GM19043 (cell line): ENCODE data around the gene ANTXR2.
"Not testable (repeated sequence)": the region's sequence is repeated elsewhere in the genome, so short reads cannot be mapped to it uniquely, and the experiment has no call there.

Experiments
- ATAC-seq: cut with Tn5 transposase; IDR thresholded peaks from one replicate; pipeline ENCODE4 v1.9.1; 2021; ENCODE audit warnings: low read depth; ENCODE audit not compliant: unreplicated experiment

ANTXR2 gene

DNA sequence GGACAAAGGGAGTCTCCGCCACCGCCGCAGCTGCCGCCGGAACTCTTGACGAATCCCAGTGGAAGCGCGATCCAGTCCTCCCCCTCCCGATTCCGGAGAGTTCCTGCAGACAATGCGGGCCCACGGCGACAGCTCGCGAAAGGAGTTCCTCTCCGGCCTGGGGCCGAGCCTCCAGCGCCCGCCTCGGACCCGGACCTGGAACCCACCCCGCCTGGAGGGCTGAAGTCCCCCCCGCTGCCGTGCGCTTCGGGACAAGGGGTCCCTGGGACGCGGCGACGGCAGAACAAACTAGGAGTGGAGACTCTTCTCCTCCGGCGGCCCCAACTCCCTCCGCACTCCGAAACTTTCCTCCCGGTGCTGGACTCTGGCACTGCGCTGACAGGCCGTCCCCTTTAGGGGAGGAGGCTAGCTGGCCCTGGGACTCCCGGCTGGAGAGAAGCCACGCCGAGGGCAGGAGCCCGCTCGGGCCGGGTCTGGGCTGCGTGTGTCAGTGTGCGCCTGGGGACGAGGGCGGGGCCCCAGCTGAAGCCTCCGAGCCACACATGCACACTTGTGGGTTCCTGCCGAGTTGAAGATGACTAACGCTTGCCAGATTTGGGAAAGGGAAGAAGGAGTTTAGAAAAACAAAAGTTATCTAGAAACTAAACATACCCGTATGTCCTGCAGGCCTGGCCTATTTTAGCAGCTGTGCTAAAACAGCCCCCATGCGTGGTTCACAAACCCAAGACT, at the start of gene ANTXR2:
Gene ANTXR2 (minus strand): TSS at position 486 of the 729 bp plus-strand sequence. CDS start 669 bp downstream, outside the sequence.
- ATAC-seq: peak; percentile 52

DNA sequence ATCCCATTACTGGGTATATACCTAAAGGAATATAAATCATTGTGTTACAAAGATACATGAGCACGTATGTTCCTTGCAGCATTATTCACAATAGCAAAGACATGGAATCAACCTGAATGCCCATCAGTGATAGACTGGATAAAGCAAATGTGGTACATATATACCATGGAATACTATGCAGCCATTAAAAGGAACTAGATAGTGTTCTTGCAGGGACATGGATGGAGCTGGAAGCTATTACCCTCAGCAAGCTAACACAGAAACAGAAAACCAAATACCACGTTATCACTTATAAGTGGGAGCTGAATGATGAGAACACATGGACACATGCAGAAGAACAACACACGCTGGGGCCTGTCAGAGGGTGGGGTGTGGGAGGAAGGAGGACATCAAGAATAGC, 48.8 kb upstream of the ANTXR2 start:
- not testable (repeated sequence) for ATAC-seq

DNA sequence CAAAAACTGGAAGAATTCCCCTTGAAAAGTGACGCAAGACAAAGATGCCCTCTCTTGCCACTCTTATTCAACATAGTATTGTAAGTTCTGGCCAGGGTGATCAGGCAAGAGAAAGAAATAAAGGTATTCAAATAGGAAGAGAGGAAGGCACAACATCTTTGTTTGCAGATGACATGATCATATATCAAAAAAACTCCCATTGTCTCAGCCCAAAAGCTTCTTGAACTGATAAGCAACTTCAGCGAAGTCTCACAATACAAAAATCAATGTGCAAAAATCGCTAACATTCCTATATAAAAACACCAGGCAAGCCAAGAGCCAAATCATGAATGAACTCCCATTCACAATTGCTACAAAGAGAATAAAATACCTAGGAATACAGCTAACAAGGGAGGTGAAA, 46.6 kb upstream of the ANTXR2 start:
- ATAC-seq: not testable (repeated sequence)

- ATAC-seq: no peak
These were observed 43.5 kb upstream of the ANTXR2 start for GRCh38 chr4:80116516-80116915.

- no peak for ATAC-seq
These were observed 42.5 kb upstream of the ANTXR2 start for GRCh38 chr4:80115368-80116181.

DNA sequence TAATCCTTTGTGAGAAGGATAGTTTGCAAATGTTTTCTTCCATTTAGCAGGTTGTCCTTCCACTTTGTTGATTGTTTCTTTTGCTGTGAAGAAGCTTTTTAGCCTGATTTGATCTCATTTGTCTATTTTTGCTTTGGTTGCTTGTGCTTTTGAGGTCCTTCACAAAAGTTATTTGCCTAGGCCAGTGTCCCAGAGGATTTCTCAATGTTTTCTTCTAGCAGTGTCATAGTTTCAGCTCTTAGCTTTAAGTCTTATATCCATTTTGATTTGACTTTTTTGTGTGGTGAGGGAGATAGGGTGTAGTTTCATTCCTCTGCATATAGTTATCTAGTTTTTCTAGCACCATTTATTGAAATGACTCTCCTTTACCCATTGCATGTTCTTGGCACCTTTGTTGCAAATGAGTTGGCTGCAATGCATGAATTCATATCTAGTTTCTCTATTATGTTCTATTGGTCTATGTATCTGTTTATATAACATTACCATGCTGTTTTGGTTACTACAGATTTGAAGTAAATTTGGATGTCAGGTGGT, 41.8 kb upstream of the ANTXR2 start:
- ATAC-seq: no peak

DNA sequence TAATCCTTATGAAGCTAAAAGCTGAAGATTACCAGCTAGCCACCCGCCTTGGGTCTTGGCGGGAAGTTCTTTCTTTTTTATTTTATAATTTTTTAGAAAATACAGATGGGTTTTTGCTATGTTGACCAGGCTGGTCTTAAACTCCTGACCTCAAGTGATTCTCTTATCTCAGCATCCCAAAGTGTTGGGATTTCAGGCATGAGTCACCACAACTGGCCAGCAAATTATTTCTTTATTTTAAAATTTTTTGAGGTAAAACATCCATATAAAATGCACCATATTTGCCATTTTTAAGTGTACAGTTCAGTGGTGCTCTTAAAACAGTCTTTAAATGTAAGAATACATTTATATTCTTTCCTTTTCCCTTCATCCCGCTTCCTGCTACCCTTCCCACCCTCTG, 40.6 kb upstream of the ANTXR2 start:
- ATAC-seq: no peak

- no peak for ATAC-seq
These were observed 39.2 kb upstream of the ANTXR2 start for GRCh38 chr4:80112236-80112635.

- no peak for ATAC-seq
These were observed 38.2 kb upstream of the ANTXR2 start for GRCh38 chr4:80111276-80111675.

DNA sequence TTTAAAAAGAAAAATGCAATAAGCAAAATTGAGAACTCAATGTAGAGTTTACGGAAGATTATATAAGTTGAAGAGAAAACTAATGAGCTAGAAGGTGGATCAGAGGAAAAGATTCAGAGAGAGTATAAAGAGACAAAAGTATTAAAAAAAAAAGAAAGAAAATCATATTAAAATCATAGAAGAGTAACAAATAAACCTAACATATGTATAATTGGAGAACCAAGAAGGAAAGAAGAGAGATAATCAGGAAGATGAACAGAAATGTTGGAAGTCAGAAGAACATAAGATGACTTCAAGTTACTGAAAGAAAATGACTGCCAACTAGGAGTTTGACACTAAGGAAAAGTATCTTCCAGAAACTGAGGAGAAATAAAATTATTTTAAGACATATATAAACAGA, 34.3 kb upstream of the ANTXR2 start:
- ATAC-seq: no peak

DNA sequence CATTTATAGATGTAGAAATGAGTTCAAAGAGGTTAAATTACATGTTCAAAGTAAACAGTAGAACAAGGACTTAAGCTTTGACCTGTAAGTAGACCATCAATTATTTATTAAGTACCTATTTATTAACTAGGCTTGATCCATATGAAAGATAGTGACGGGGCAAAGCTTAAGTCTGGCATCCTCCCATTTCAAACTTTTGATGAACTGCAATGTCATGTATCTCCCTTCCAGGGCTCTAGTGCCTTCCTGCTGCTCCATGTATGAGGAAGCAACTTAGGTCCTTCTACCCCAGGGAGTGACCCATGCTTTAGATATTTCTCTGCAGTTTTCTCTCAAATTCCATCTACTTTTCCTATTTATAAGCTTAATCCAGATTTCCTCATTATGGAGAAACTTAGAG, 31.9 kb upstream of the ANTXR2 start:
- ATAC-seq: no peak

- ATAC-seq: no peak
These were observed 30.6 kb upstream of the ANTXR2 start for GRCh38 chr4:80103629-80104028.

GRCh38 chr4:80101792-80102116, 28.7 kb upstream of the ANTXR2 start:
- ATAC-seq: no peak

GRCh38 chr4:80101071-80101791, 28.2 kb upstream of the ANTXR2 start:
- no peak for ATAC-seq

- no peak for ATAC-seq
These were observed 26.6 kb upstream of the ANTXR2 start for GRCh38 chr4:80099671-80100070.

DNA sequence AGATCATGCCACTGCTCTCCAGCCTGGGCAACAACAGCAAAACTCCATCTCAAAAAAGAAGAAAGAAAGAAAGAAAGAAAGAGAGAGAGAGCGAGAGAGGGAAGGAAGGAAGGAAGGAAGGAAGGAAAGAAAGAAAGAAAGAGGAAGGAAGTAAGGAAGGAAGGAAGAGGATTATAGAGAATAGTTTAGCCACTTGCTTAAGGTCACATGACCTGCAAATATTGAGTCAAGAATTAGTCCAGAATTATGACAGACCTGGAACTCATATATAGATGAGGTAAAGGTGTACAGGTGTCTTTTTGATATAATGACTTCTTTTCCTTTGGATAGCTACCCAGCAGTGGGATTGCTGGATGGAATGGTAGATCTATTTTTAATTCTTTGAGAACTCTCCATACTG, 25.6 kb upstream of the ANTXR2 start:
- no peak for ATAC-seq

GRCh38 chr4:80097400-80098177, 24.6 kb upstream of the ANTXR2 start:
- no peak for ATAC-seq

DNA sequence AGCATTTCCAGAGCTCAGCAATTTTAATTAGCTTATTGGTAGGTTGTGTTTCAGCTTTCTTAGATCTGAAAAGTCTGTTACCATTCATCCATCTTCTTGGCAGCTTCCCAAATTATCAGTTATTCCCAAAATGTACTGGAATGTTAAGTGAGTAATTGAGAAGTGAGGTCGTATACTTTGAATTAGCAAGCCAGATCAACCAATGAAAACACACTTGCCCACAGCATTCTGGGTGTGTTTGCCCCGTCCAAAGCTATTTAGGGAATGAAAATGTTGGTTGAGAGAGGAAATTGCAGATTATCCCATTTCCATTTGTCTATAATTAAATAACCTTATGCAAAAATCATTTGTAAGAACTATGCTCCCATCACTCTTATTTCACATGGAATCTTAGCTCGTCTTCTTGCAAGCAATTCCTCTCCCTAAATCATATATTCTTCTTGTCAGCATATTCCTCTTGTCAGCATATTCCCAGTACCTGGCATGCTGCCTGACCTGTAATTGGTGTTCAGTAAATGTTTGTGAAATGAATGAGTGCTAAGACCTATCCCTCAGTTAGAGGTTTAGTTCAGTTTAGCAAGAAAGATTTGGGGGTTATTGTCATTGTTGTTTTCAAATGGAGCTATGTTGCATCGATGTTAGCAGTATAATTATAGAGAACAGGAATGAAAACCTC, 23.3 kb upstream of the ANTXR2 start:
- ATAC-seq: no peak

GRCh38 chr4:80094191-80094590, 21.2 kb upstream of the ANTXR2 start:
- no peak for ATAC-seq

DNA sequence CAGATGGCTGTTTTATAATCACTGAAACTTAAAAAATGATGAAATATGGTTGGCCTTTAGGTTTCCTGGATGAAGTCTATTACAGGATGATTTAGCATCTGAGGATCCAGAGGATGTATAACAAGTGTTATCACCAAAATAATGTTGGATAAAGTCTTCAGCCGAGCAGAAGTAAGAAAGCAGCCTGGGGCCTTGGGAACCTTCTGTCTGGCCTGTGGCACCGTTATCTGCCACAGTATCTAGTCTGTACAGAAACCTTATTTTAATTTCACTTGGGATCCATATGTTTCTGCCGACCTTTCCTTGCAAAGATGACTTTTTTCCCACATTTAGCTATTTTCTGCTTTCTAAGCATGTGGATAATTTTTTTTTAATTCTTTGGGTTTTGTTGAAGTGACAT, 20.5 kb upstream of the ANTXR2 start:
- no peak for ATAC-seq
